HCT116 (cell line): ENCODE results near the gene HSF2BP. TPM values are rescaled to one million over a fixed set of nuclear protein-coding genes. Genes with fewer than 3 reads are reported as not detected.
A peak's percentile ranks its signal among the peaks of the same experiment; 100 is the strongest.
"Not testable (repeated sequence)": the region's sequence is repeated elsewhere in the genome, so short reads cannot be mapped to it uniquely, and the experiment has no call there.

ENCODE experiments used
- ATAC-seq: fragments of 200-7000 bp; cut with Tn5 transposase; 2 replicates; pipeline ENCODE4 v1.9.1; 2020; ENCODE audit warnings: mild to moderate bottlenecking, moderate library complexity
- BruUV-seq: library from RNA; stranded (reverse); fragments of 400-500 nt; replicated peaks from 2 replicates; lab custom pipeline; 2021; lab: Mats Ljungman, UMichigan
- CTCF ChIA-PET: fragments of 300-600 bp; sonication (Branson Sonifier 250); formaldehyde crosslinking; loops from one replicate; lab custom pipeline; 2021; ENCODE audit warnings: antibody characterized with exemption; lab: Charles Lee
- POLR2A ChIA-PET: fragments of 300-600, 350-600 bp; sonication (Branson Sonifier 250); formaldehyde crosslinking; loops from one replicate; lab custom pipeline; 2021; ENCODE audit warnings: antibody characterized with exemption; lab: Charles Lee
- RAD21 ChIA-PET, 2 experiments: fragments of 300-600 bp; sonication (Branson Sonifier 250); formaldehyde crosslinking; loops; one replicate each; lab custom pipeline; 2023; ENCODE audit warnings: low total read pairs in 2 of 2; ENCODE audit not compliant: uncharacterized antibody in 2 of 2, unreplicated experiment in 2 of 2, low non-redundant PET in 1 of 2; lab: Charles Lee
- DNase-seq: peaks from one replicate; pipeline ENCODE4 v3.0.0-alpha.2; 2010; ENCODE audit warnings: low read depth, low spot score
- H2AFZ ChIP-seq: fragments of 200-600 bp; shearing (Covaris generic), sonication (generic); 2 replicates; pipeline ENCODE4 v1.6.1; 2017; ENCODE audit warnings: low read depth, mixed run types, mixed read lengths, antibody characterized with exemption, low read length; ENCODE audit not compliant: poor library complexity, severe bottlenecking
- H3K27ac ChIP-seq: 2 replicates; pipeline ENCODE4 v1.5.1; 2012; ENCODE audit warnings: low read depth, low read length
- H3K27me3 ChIP-seq: fragments of 200-600 bp; sonication (generic); 2 replicates; pipeline ENCODE4 v1.6.1; 2016; ENCODE audit warnings: mixed run types, low read length, mixed read lengths; ENCODE audit not compliant: insufficient read depth
- H3K36me3 ChIP-seq, 2 experiments: fragments of 200-500 bp in 1 of 2; fragments of 200-600 bp in 1 of 2; sonication (Bioruptor generic) in 1 of 2; sonication (generic) in 1 of 2; 2 replicates each; pipeline versions ENCODE4 v1.5.1 to v1.6.1; 2014 to 2016; ENCODE audit warnings: low read length in 2 of 2, inconsistent platforms in 1 of 2, mixed read lengths in 1 of 2, mixed run types in 1 of 2; ENCODE audit not compliant: insufficient read depth in 2 of 2, control insufficient read depth in 1 of 2
- H3K4me1 ChIP-seq, 2 experiments: fragments of 200-600 bp in 1 of 2; sonication (generic) in 1 of 2; 2 replicates each; pipeline versions ENCODE4 v1.5.1 to v1.6.1; 2012 to 2017; ENCODE audit warnings: low read length in 2 of 2, inconsistent platforms in 1 of 2, mild to moderate bottlenecking in 1 of 2, mixed read lengths in 1 of 2, mixed run types in 1 of 2, moderate library complexity in 1 of 2; ENCODE audit not compliant: insufficient read depth in 2 of 2, control insufficient read depth in 1 of 2
- H3K4me2 ChIP-seq: fragments of 200-600 bp; sonication (generic); 2 replicates; pipeline ENCODE4 v1.6.1; 2017; ENCODE audit warnings: mixed run types, low read length, mixed read lengths
- H3K4me3 ChIP-seq, 2 experiments: fragments of 200-600 bp in 1 of 2; sonication (generic) in 1 of 2; replicated peaks in 1 of 2; 2 replicates each; pipeline ENCODE4 v1.5.1; 2011 to 2016; ENCODE audit warnings: low read length in 2 of 2, control low read depth in 1 of 2, low read depth in 1 of 2, mild to moderate bottlenecking in 1 of 2, mixed read lengths in 1 of 2, mixed run types in 1 of 2
- H3K79me2 ChIP-seq: fragments of 200-600 bp; sonication (generic); 2 replicates; pipeline ENCODE4 v1.6.1; 2017; ENCODE audit warnings: mild to moderate bottlenecking, mixed run types, low read length, moderate library complexity, mixed read lengths; ENCODE audit not compliant: insufficient read depth
- H3K9ac ChIP-seq: fragments of 200-600 bp; sonication (generic); 2 replicates; pipeline ENCODE4 v1.6.1; 2016; ENCODE audit warnings: low read length, mixed read lengths
- H3K9me2 ChIP-seq: fragments of 200-600 bp; sonication (generic), shearing (Covaris generic); 2 replicates; pipeline ENCODE4 v1.6.1; 2017; ENCODE audit warnings: mixed run types, mild to moderate bottlenecking, moderate library complexity; ENCODE audit not compliant: insufficient read depth
- H3K9me3 ChIP-seq, 2 experiments: fragments of 200-500 bp in 1 of 2; fragments of 200-600 bp in 1 of 2; sonication (Bioruptor generic) in 1 of 2; sonication (generic) in 1 of 2; 2 replicates each; pipeline ENCODE4 v1.6.1; 2014 to 2017; ENCODE audit warnings: low read length in 2 of 2, mixed read lengths in 2 of 2, inconsistent platforms in 1 of 2, low read depth in 1 of 2, mild to moderate bottlenecking in 1 of 2, mixed run types in 1 of 2, moderate library complexity in 1 of 2; ENCODE audit not compliant: control insufficient read depth in 1 of 2, insufficient read depth in 1 of 2
- H4K20me1 ChIP-seq: fragments of 200-600 bp; sonication (generic), shearing (Covaris generic); 2 replicates; pipeline ENCODE4 v1.6.1; 2017; ENCODE audit warnings: mixed run types, mild to moderate bottlenecking, moderate library complexity; ENCODE audit not compliant: insufficient read depth
- CBX3 ChIP-seq: IDR thresholded peaks from 2 replicates; pipeline ENCODE4 v1.6.1; 2012; ENCODE audit warnings: low read depth
- CEBPB ChIP-seq: IDR thresholded peaks from 2 replicates; pipeline ENCODE4 v1.6.1; 2012; ENCODE audit warnings: low read depth
- EZH2 ChIP-seq: fragments of 200-600 bp; sonication (generic); IDR thresholded peaks from 2 replicates; pipeline ENCODE4 v1.6.1; 2017; ENCODE audit warnings: antibody characterized with exemption, mixed run types
- EZH2phosphoT487 ChIP-seq: fragments of 200-600 bp; IDR thresholded peaks from 2 replicates; pipeline ENCODE4 v1.6.1; 2018; ENCODE audit warnings: antibody characterized with exemption, borderline replicate concordance
- FOSL1 ChIP-seq: IDR thresholded peaks from 2 replicates; pipeline ENCODE4 v1.6.1; 2012; ENCODE audit warnings: low read depth
- JUND ChIP-seq: IDR thresholded peaks from 2 replicates; pipeline ENCODE4 v1.6.1; 2012
- POLR2AphosphoS5 ChIP-seq: IDR thresholded peaks from 2 replicates; pipeline ENCODE4 v1.6.1; 2011; ENCODE audit warnings: mild to moderate bottlenecking, low read depth, low read length, moderate library complexity
- RAD21 ChIP-seq: IDR thresholded peaks from 2 replicates; pipeline ENCODE4 v1.6.1; 2012; ENCODE audit warnings: low read depth, mild to moderate bottlenecking
- SIN3A ChIP-seq: IDR thresholded peaks from 2 replicates; pipeline ENCODE4 v1.6.1; 2012; ENCODE audit warnings: low read depth
- SP1 ChIP-seq: IDR thresholded peaks from 2 replicates; pipeline ENCODE4 v1.6.1; 2012; ENCODE audit warnings: low read depth
- SRF ChIP-seq: IDR thresholded peaks from 2 replicates; pipeline ENCODE4 v1.6.1; 2012; ENCODE audit warnings: low read depth
- ZFX ChIP-seq: fragments of 450-650 bp; IDR thresholded peaks from 2 replicates; pipeline ENCODE4 v1.6.1; 2017
- intact Hi-C: fragments of 100-400 bp; cut with micrococcal nuclease; formaldehyde crosslinking; loops from 2 replicates; pipeline ENCODE4 v1.10.0; 2022
- total RNA-seq: library from RNA; stranded (reverse); gene quantifications from one replicate; pipeline ENCODE4 v1.2.1, GENCODE V29; 2021; ENCODE audit not compliant: unreplicated experiment
- TF ChIP-seq, protein P1 (sequence below): IDR thresholded peaks from 2 replicates; pipeline ENCODE4 v1.6.1; 2011; ENCODE audit warnings: mild to moderate bottlenecking, low read length, moderate library complexity; ENCODE audit not compliant: insufficient replicate concordance; ENCODE audit errors: extremely low read depth
- TF ChIP-seq, protein P2 (sequence below): IDR thresholded peaks from 2 replicates; pipeline ENCODE4 v1.6.1; 2012

HSF2BP gene
- total RNA-seq, 1 experiment from 2014 or later, result 0.59 TPM

DNA sequence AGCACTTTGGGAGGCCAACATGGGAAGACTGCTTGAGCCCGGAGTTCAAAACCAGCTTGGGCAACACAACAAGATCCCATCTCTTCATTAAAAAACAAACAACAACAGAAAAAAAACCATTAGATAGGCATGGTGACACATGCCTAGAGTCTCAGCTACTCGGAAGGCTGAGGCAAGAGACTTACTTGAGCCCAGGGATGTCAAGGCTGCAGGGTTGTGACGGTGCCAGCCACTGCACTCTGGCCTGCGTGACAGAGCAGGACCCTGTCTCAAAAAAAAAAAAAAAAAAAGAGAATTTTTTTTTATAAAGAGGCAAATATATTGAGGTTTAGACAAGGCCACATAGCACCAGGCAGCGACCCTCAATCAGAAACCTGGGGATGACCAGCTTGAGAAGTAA lies 62.7 kb downstream of the HSF2BP start:
- Histone ChIP-seq H3K9me2 (no peaks in the 10 kb centered on the region), H3K9me3 (no peaks in the 10 kb centered on the region), H3K4me1 (peaks cover 3 to 27% of the 10 kb centered on the region in 2 experiments; a peak in 3 of 4 replicates), H3K27ac (no peak overlapping the region), H3K9ac (no peak overlapping the region), H3K36me3 (no peaks in the 10 kb centered on the region), H3K4me3 (no peak overlapping the region), H2AFZ (no peak overlapping the region), H3K27me3 (no peaks in the 10 kb centered on the region), H4K20me1 (no peaks in the 10 kb centered on the region), H3K4me2 (no peak overlapping the region), H3K79me2 (no peaks in the 10 kb centered on the region)
- CTCF ChIA-PET, result interaction anchor here (1.6 kb wide), 1 partner anchor 16 kb away, joined by 4 read pairs; no protein-coding TSS in a partner anchor
- no peak for TF ChIP-seq SIN3A
- no peak for TF ChIP-seq EZH2
- no peak for TF ChIP-seq CEBPB
- RAD21 ChIA-PET, result no interaction called here
- POLR2A ChIA-PET, result no interaction called here
- intact Hi-C loops, result no loop called here
- ATAC-seq (no peak), DNase-seq (no peak)
- BruUV-seq, result no TSS peak

DNA sequence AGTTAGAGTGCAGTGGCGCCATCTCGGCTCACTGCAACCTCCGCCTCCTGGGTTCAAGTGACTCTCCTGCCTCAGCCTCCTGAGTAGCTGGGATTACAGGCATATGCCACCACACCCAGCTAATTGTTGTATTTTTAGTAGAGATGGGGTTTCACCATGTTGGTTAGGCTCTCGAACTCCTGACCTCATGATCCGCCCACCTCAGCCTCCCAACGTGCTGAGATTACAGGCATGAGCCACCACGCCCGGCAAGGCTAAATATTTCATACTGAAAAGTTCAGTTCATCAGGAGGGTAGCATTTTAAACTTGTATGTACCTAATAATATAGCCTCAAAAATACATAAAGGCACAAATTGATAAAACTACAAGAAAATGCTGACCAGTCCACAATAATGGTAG lies 63.5 kb downstream of the HSF2BP start:
- H2AFZ ChIP-seq, BruUV-seq, H3K9ac ChIP-seq, H3K36me3 ChIP-seq, intact Hi-C loops, POLR2A ChIA-PET, RAD21 ChIA-PET, H3K4me3 ChIP-seq, H3K27me3 ChIP-seq, H3K9me2 ChIP-seq, DNase-seq, H3K79me2 ChIP-seq, H3K9me3 ChIP-seq, H3K27ac ChIP-seq, ATAC-seq, H4K20me1 ChIP-seq: not testable (repeated sequence)
- Histone ChIP-seq H3K4me1 (peaks cover 3 to 22% of the 10 kb centered on the region in 2 experiments; a peak in 3 of 4 replicates), H3K4me2 (peak overlapping the region; percentile 10; the same call in 1 of the 2 replicates)
- CTCF ChIA-PET, result interaction anchor here (1.6 kb wide), 1 partner anchor 16 kb away, joined by 4 read pairs; no protein-coding TSS in a partner anchor

DNA sequence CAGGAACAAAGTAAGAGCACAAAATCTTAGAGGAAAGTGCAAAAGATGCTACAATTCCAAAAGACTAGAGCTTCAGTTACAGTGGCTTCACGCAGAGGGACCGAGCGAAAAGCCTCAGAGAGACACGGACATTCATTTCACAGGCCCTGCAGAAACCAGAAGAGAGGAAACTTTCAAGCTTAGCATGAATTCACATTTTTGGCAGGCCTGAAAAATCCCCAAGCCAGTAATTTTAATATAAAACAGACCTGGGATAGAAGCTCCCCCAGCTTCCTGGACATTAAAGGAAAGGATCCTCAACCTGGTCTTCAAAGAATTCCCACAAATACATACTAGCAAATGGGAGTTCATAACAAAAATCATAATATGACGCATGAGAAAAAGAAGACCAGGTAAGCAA lies 66.2 kb downstream of the HSF2BP start:
- Histone ChIP-seq H3K9ac (no peak overlapping the region), H2AFZ (no peak overlapping the region), H3K27ac (no peak overlapping the region), H3K4me1 (peaks cover 0 to 8% of the 10 kb centered on the region in 2 experiments; a peak in 1 of 4 replicates), H3K9me3 (no peaks in the 10 kb centered on the region), H3K27me3 (no peaks in the 10 kb centered on the region), H3K4me3 (no peak overlapping the region), H4K20me1 (no peaks in the 10 kb centered on the region), H3K79me2 (no peaks in the 10 kb centered on the region), H3K36me3 (no peaks in the 10 kb centered on the region), H3K4me2 (no peak overlapping the region), H3K9me2 (no peaks in the 10 kb centered on the region)
- no TSS peak for BruUV-seq
- RAD21 ChIA-PET, result no interaction called here
- POLR2A ChIA-PET, result no interaction called here
- intact Hi-C loops, result no loop called here
- ATAC-seq, result no peak
- CTCF ChIA-PET, result no interaction called here
- DNase-seq, result no peak
- TF ChIP-seq, protein P1, sequence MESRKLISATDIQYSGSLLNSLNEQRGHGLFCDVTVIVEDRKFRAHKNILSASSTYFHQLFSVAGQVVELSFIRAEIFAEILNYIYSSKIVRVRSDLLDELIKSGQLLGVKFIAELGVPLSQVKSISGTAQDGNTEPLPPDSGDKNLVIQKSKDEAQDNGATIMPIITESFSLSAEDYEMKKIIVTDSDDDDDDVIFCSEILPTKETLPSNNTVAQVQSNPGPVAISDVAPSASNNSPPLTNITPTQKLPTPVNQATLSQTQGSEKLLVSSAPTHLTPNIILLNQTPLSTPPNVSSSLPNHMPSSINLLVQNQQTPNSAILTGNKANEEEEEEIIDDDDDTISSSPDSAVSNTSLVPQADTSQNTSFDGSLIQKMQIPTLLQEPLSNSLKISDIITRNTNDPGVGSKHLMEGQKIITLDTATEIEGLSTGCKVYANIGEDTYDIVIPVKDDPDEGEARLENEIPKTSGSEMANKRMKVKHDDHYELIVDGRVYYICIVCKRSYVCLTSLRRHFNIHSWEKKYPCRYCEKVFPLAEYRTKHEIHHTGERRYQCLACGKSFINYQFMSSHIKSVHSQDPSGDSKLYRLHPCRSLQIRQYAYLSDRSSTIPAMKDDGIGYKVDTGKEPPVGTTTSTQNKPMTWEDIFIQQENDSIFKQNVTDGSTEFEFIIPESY, result no peak
- TF ChIP-seq EZH2phosphoT487 (no peak), ZFX (no peak), SP1 (no peak), CBX3 (no peak), POLR2AphosphoS5 (no peak), RAD21 (no peak), SRF (no peak), SIN3A (no peak), JUND (no peak), FOSL1 (no peak)
- TF ChIP-seq, protein P2, sequence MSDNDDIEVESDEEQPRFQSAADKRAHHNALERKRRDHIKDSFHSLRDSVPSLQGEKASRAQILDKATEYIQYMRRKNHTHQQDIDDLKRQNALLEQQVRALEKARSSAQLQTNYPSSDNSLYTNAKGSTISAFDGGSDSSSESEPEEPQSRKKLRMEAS, result no peak
